ENCODE data around the gene GPAT3. TPM values are rescaled to one million over a fixed set of nuclear protein-coding genes. Genes with fewer than 3 reads are reported as not detected.

Gene GPAT3
- total RNA-seq, 1 donor from 2014 or later, result 9.1 TPM

DNA sequence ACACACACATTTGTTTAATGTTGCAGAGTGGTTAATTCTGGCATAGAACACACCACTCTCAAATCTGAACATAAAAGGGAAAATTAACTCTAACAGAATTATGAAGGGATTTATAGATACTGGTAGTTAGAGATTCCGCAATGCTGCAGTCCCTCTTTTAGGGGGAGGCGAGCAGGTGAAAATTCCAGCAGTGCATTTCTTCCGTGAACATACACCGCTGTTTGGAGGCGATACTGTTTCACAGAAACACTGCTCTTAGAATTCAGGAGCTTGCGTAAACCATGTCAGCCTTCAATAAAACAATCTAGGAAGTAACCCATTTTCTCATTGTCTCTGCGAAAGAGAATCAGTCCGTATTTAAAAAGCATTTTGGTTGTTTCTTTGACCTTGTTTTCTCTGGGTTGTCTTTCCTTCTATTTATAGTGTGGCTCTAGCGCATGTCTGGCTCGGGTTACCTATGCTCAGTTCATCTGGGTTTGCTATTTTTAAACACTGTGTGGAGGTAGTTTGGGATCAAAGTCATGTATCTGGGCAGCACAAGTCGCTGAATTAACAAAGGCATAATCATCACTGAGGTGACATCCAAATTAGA is 90.4 kb downstream of the GPAT3 start:
- no peak for DNase-seq (ENCODE audit: low read depth)

DNA sequence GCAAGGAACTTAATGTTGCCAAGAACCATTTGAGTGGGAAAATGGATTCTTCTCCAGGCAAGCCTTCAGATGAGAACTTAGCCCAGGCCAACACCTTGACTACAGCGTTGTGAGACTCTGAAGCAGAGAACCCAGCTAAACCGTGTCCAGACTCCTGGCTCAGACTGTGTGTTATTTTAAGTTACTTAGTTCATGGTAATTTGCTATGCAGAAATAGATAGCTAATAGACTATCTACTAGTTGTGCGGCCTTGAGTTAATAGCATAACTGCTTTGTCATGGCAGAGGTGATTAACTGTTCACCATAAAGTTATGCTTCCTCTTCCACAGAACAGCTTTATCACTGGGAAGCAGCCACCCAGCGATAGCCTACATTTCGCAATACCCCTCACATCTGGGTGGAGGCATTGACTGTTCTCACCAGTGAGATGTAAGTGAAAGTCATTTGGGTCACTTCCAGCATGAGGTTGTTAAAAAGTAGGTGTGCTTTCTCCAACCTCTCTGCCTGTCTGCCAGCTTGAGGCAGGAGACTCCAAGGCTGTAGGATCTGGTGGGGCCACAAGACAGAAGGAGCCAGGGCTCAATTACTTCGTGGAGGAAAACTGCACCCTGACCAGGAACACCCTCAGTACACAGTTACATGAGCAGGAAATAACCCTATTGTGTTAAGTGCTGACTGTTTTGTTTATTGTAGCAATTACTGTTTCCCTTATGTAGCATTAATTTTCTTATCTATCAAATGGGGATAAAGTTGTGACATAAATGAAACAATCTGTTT is 94.2 kb downstream of the GPAT3 start:
- Histone ChIP-seq H3K36me3 (ENCODE audit: control insufficient read depth, insufficient read depth, low read length) (no peaks in the 10 kb centered on the region), H3K27me3 (ENCODE audit: control insufficient read depth, insufficient read depth, low read length) (no peaks in the 10 kb centered on the region), H3K4me3 (ENCODE audit: low read depth, low read length) (no peak overlapping the region)
- DNase-seq (ENCODE audit: low read depth), result no peak
- TF ChIP-seq, protein P1, sequence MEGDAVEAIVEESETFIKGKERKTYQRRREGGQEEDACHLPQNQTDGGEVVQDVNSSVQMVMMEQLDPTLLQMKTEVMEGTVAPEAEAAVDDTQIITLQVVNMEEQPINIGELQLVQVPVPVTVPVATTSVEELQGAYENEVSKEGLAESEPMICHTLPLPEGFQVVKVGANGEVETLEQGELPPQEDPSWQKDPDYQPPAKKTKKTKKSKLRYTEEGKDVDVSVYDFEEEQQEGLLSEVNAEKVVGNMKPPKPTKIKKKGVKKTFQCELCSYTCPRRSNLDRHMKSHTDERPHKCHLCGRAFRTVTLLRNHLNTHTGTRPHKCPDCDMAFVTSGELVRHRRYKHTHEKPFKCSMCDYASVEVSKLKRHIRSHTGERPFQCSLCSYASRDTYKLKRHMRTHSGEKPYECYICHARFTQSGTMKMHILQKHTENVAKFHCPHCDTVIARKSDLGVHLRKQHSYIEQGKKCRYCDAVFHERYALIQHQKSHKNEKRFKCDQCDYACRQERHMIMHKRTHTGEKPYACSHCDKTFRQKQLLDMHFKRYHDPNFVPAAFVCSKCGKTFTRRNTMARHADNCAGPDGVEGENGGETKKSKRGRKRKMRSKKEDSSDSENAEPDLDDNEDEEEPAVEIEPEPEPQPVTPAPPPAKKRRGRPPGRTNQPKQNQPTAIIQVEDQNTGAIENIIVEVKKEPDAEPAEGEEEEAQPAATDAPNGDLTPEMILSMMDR (IDR thresholded peaks at IDR 0.05; ENCODE audit: insufficient read depth, low read length, poor library complexity, severe bottlenecking), result no peak

More for the DNA sequence above, 90.4 kb downstream of the GPAT3 start:
- no peaks in the 10 kb centered on the region for H3K36me3 ChIP-seq (ENCODE audit: control insufficient read depth, insufficient read depth, low read length)
- TF ChIP-seq, protein P1 (IDR thresholded peaks at IDR 0.05; ENCODE audit: insufficient read depth, low read length, poor library complexity, severe bottlenecking), result no peak
- no peak overlapping the region for H3K4me3 ChIP-seq (ENCODE audit: low read depth, low read length)
- no peaks in the 10 kb centered on the region for H3K27me3 ChIP-seq (ENCODE audit: control insufficient read depth, insufficient read depth, low read length)

DNA sequence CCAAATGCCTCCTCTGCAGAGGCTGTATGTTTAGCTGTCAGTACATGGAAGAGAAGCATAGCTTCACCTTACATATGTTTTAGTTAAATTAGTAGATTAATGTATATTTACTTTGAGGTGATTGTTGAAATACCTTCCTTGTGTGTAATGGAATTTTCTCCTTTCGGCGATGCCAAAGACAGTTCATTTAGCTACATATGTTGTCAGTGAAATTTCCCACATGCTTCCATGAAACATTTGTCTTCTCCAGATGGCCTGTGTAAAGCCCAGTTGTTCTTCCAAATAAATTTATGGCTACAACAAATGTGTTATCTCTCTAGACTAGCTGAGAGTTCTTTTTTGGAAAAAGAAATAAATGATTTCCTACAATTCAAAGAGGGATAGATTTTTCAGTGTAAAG is 95.2 kb downstream of the GPAT3 start:
- no peak overlapping the region for H3K4me3 ChIP-seq (ENCODE audit: low read depth, low read length)
- DNase-seq (ENCODE audit: low read depth), result no peak
- H3K27me3 ChIP-seq (ENCODE audit: control insufficient read depth, insufficient read depth, low read length), result no peaks in the 10 kb centered on the region
- H3K36me3 ChIP-seq (ENCODE audit: control insufficient read depth, insufficient read depth, low read length), result no peaks in the 10 kb centered on the region
- TF ChIP-seq, protein P1 (IDR thresholded peaks at IDR 0.05; ENCODE audit: insufficient read depth, low read length, poor library complexity, severe bottlenecking), result no peak

DNA sequence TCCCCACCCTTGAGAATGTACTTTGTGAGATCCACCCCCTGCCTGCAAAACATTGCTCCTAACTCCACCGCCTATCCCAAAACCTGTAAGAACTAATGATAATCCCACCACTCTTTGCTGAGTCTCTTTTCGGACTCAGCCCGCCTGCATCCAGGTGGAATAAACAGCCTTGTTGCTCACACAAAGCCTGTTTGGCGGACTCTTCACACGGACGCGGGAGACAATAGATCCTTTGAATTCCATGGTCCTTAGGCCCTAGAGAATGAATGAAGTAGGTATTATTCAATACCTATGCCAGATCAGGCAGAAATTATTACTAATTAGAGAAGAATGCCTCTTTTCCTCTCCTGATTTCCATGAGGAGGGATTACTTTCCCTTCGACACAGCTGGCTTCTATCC is 101.0 kb downstream of the GPAT3 start:
- Histone ChIP-seq H3K36me3 (ENCODE audit: control insufficient read depth, insufficient read depth, low read length) (no peaks in the 10 kb centered on the region), H3K4me3 (ENCODE audit: low read depth, low read length) (no peak overlapping the region), H3K27me3 (ENCODE audit: control insufficient read depth, insufficient read depth, low read length) (no peaks in the 10 kb centered on the region)
- DNase-seq (ENCODE audit: low read depth), result no peak
- TF ChIP-seq, protein P1 (IDR thresholded peaks at IDR 0.05; ENCODE audit: insufficient read depth, low read length, poor library complexity, severe bottlenecking), result no peak

DNA sequence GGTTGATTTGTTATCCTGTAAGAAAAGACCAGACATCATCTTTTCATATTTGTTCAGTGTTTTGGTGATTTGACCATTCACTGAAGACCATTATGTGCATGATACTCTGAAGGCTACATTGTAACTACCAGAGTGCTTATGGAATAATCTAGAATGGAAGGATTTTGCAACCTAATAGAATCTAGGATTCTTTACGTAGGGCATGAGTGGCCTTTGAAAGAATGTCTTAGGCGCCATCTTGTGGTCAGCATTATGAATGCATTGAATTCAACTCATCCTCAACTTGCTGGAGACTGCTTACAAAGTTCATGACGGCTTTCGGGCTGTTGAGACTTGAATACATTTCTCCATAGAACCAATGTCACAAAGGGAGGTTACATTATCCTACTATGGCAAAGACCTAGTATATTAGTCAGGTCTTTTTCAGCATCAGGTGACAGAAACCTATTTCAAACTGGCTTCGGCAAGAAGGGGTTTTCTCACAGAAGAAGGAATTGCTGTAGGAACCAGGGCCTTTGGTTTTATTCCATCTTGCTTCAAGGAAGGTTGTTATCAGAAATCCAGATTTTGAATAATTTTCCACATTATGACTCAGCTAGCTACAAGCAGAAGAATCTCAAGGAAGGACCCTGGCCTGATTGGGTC is 104.1 kb downstream of the GPAT3 start:
- TF ChIP-seq, protein P1 (IDR thresholded peaks at IDR 0.05; ENCODE audit: insufficient read depth, low read length, poor library complexity, severe bottlenecking), result peak; percentile 71
- DNase-seq (ENCODE audit: low read depth), result peak; percentile 32
- no peaks in the 10 kb centered on the region for H3K36me3 ChIP-seq (ENCODE audit: control insufficient read depth, insufficient read depth, low read length)
- H3K27me3 ChIP-seq (ENCODE audit: control insufficient read depth, insufficient read depth, low read length), result peaks cover 2% of the 10 kb centered on the region
- H3K4me3 ChIP-seq (ENCODE audit: low read depth, low read length), result no peak overlapping the region
